Stomach (tissue), 19 donors: ENCODE data around the gene GOLGA6L25. TPM values are rescaled to one million over a fixed set of nuclear protein-coding genes. Genes with fewer than 3 reads are reported as not detected.
"Not testable (repeated sequence)": the region's sequence is repeated elsewhere in the genome, so short reads cannot be mapped to it uniquely, and the experiment has no call there.

ENCODE experiments used
- DNase-seq, 2 donors: peaks; one replicate each; pipeline versions ENCODE4 v3.0.0 to v3.0.0-alpha.2; 2013 to 2019
- H3K27ac ChIP-seq, 5 donors: fragments of 200-600 bp in 4 of 5; sonication (generic) in 4 of 5; one replicate each; pipeline ENCODE4 v1.5.1; 2013 to 2019; ENCODE audit warnings: mild to moderate bottlenecking in 1 of 5, moderate library complexity in 1 of 5
- H3K27me3 ChIP-seq, 3 donors: fragments of 200-600 bp; sonication (generic); one replicate each; pipeline ENCODE4 v1.5.1; 2017 to 2019; ENCODE audit warnings: mixed run types in 1 of 3
- H3K36me3 ChIP-seq, 4 donors: fragments of 200-600 bp; sonication (generic); 1 replicate in 3 of 4; 2 replicates in 1 of 4; pipeline ENCODE4 v1.5.1; 2016 to 2019
- H3K4me1 ChIP-seq, 4 donors: fragments of 200-600 bp; sonication (generic); one replicate each; pipeline ENCODE4 v1.5.1; 2016 to 2019
- H3K4me3 ChIP-seq, 4 donors: fragments of 200-600 bp; sonication (generic) in 3 of 4; one replicate each; pipeline ENCODE4 v1.5.1; 2016 to 2019; ENCODE audit warnings: mild to moderate bottlenecking in 1 of 4
- H3K9me3 ChIP-seq, 4 donors: fragments of 200-600 bp; sonication (generic); one replicate each; pipeline ENCODE4 v1.5.1; 2016 to 2019
- WGBS, 5 donors: extraction: QIAGEN DNeasy Blood & Tissue Kit in 3 of 5; methylation state at CpG; one replicate each; pipeline versions ENCODE4 v1.1.5 to v1.1.7; 2013 to 2018; 5-methylcytosine and 5-hydroxymethylcytosine counted together
- intact Hi-C: fragments of 100-400 bp; cut with DNase I; formaldehyde crosslinking; loops from one replicate; pipeline ENCODE4 v1.15.1; 2023; ENCODE audit warnings: low total_unique reads
- long read RNA-seq, 10 donors: transcript quantifications; one replicate each; lab custom pipeline, GENCODE V29; 2026
- polyA plus RNA-seq, 3 donors: library from polyadenylated mRNA; stranded (reverse); fragments of 200-250 nt; gene quantifications; one replicate each; pipeline ENCODE4 v1.2.3, GENCODE V29; 2013
- total RNA-seq, 5 donors: library from RNA; depleted of rRNA; stranded (reverse); fragments of >200 nt; gene quantifications; one replicate each; pipeline versions ENCODE4 v1.1.0 to v1.2.3, GENCODE V29; 2014 to 2016
- donor health status: healthy with polysubstance abuse.
- donor health status: Bipolar disorder and iron deficiency.
- donor health status: healthy.

Gene GOLGA6L25
- not detected for total RNA-seq
- polyA plus RNA-seq, result not detected
- long read RNA-seq, donor 1, result 0 reads
- long read RNA-seq, donor 2, result 0 reads
- long read RNA-seq, donor 3, result 0 reads
- long read RNA-seq, donor 4, result 0 reads
- long read RNA-seq, donor 5, result 0 reads
- long read RNA-seq, donor 6, result 0 reads
- long read RNA-seq, donor 7, result 0 reads
- long read RNA-seq, donor 8, result 0 reads
- long read RNA-seq, donor 9, result 0 reads
- long read RNA-seq, donor 10, result 0 reads

GRCh38 chr15:28553268-28553667, at the start of gene GOLGA6L25:
GOLGA6L25 (plus strand) TSS chr15:28553568; CDS start chr15:28553629, 61 bp downstream.
- WGBS, 5 donors, result no CpG with 5 or more reads among the region's 7 CpGs
- H3K9me3 ChIP-seq, H3K4me1 ChIP-seq, H3K36me3 ChIP-seq, intact Hi-C loops, H3K27ac ChIP-seq, H3K27me3 ChIP-seq, H3K4me3 ChIP-seq, DNase-seq: not testable (repeated sequence)

GRCh38 chr15:28508217-28508889, 45.0 kb upstream of the GOLGA6L25 start:
- H3K9me3 ChIP-seq, H3K4me3 ChIP-seq, H3K36me3 ChIP-seq, intact Hi-C loops, H3K27me3 ChIP-seq, H3K4me1 ChIP-seq, DNase-seq, H3K27ac ChIP-seq: not testable (repeated sequence)
- WGBS, 5 donors, result 2 to 7% (median 3%) methylated on average over 14 to 15 of the region's 63 CpGs; no CpG with 5 or more reads in 2 of the 5 donors

DNA sequence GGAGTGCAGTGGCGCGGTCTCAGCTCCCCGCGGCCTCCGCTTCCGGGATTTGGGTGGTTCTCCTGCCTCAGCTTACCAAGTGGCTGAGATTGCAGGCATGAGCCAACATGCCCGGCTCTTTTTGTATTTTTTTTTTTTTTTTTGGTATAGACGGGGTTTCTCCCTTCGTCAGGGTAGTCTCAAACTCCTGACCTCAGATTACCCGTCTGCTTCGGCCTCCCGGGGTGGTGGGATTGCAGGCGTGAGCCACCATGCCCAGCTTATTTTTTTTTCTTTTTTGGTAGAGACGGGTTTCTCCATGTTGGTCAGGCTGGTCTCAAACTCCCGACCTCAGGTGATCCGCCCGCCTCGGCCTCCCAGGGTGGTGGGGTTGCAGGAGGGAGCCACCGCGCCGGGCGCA, 39.2 kb upstream of the GOLGA6L25 start:
- intact Hi-C loops, H3K27me3 ChIP-seq, H3K27ac ChIP-seq, H3K4me1 ChIP-seq, H3K4me3 ChIP-seq, H3K36me3 ChIP-seq, DNase-seq, H3K9me3 ChIP-seq: not testable (repeated sequence)
- WGBS, 5 donors, result 83 to 92% (median 89%) methylated on average over 2 to 7 of the region's 22 CpGs

GRCh38 chr15:28515208-28515607, 38.2 kb upstream of the GOLGA6L25 start:
- H3K27me3 ChIP-seq, H3K9me3 ChIP-seq, DNase-seq, intact Hi-C loops, H3K36me3 ChIP-seq, H3K4me3 ChIP-seq, H3K4me1 ChIP-seq, H3K27ac ChIP-seq: not testable (repeated sequence)
- WGBS, 5 donors, result 81 to 100% (median 84%) methylated on average over 1 to 2 of the region's 11 CpGs; no CpG with 5 or more reads in 2 of the 5 donors

GRCh38 chr15:28532954-28533353, 20.4 kb upstream of the GOLGA6L25 start, which contains the start of gene GOLGA8G:
GOLGA8G (minus strand) TSS chr15:28532971; CDS start chr15:28532909, 62 bp downstream.
- H3K27me3 ChIP-seq, H3K4me1 ChIP-seq, H3K4me3 ChIP-seq, H3K9me3 ChIP-seq, H3K27ac ChIP-seq, H3K36me3 ChIP-seq, intact Hi-C loops: not testable (repeated sequence)
- WGBS, 5 donors, result 60 to 77% (median 74%) methylated on average over 3 to 4 of the region's 6 CpGs
- DNase-seq, result peak in 1 of 2 donors; percentile 0

DNA sequence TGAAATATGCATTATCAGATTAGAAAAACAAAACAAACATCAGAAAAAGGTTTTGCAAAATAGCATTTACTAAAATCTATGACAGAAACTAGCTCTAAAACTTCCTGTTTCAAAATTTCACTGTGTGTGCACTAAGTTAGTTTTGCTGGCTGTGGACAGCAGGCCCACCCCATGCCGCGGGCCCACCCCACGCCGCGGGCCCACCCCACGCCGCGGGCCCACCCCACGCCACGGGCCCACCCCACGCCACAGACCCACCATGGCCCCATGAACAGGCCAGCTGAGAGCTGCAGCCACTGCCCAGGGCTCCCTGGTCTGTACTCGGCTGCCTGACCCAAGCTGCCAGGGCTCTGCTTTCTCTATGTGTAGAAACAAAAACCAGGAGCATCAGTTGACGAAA, 20.0 kb downstream of the GOLGA6L25 start:
- H3K4me3 ChIP-seq, DNase-seq, H3K4me1 ChIP-seq, H3K9me3 ChIP-seq, intact Hi-C loops, H3K27ac ChIP-seq, H3K36me3 ChIP-seq, H3K27me3 ChIP-seq: not testable (repeated sequence)
- 78 to 88% (median 82%) methylated on average over 8 to 12 of the region's 13 CpGs; no CpG with 5 or more reads in 1 of the 5 donors for WGBS, 5 donors

DNA sequence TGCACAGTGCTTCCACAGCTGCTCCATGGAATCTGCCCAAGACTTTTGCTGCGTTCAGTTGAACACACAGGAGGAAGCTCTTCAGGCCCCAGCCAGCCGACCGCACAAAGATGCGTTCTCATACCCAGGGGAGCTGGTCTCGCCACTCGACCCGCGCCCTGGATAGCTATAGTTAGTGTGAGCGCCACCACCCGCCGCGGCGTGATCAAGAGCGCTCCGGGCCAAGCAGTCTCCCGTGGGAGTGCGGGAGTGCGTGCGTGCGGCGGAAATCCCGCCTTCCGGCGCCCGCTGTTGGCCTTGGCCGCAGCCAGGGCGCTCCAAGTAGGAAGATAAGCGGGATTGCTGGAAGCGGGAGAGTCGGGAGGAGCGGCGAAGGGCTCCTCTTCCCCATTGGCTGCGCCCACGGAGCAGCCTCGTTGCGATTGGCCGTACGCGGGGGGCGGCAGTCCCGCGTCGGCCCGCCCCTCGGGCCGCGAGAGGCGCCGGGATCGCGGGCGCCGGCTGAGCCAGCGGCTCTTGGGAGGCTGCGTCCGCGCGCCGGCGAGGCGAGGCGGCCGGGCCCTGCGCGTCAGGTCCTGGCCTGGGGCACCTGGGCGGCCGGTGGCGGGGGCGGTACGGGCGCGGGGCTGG, 35.7 kb downstream of the GOLGA6L25 start:
- Histone ChIP-seq H3K4me3 (peak overlapping the region in 3 of 4 donors; percentile 32 to 45 (median 37)), H3K27ac (peak overlapping the region in 1 of 5 donors; percentile 53)
- H3K27me3 ChIP-seq, DNase-seq, H3K9me3 ChIP-seq, H3K4me1 ChIP-seq, intact Hi-C loops, H3K36me3 ChIP-seq: not testable (repeated sequence)
- 0% methylated on average over 1 of the region's 72 CpGs; no CpG with 5 or more reads in 3 of the 5 donors for WGBS, 5 donors

DNA sequence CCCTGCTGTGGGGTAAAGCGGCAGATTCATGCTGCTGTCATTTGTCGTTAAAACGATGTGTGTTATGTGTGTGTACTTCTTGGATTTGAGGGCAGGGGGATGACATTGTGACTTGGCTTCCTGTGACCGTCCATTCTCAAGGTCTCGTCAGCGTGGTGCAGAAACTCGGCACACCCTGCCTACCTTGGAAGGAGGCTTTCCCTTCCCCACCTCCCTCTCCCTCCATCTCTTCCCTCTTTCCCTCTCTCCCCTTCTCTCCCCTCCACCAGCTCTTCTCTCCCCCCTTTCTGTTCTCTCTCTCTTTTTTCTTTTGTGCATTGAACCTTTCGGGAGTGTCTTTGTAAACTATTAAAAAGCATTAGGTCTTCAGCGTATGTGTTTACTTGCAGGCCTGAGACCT, 36.4 kb downstream of the GOLGA6L25 start:
- intact Hi-C loops, DNase-seq, H3K9me3 ChIP-seq, H3K36me3 ChIP-seq, H3K27me3 ChIP-seq, H3K4me1 ChIP-seq: not testable (repeated sequence)
- WGBS, 5 donors, result 0 to 3% (median 1%) methylated on average over 7 to 9 of the region's 9 CpGs
- peak overlapping the region in 1 of 5 donors; percentile 46 for H3K27ac ChIP-seq
- H3K4me3 ChIP-seq, result peak overlapping the region; percentile 35 to 48 (median 42)

DNA sequence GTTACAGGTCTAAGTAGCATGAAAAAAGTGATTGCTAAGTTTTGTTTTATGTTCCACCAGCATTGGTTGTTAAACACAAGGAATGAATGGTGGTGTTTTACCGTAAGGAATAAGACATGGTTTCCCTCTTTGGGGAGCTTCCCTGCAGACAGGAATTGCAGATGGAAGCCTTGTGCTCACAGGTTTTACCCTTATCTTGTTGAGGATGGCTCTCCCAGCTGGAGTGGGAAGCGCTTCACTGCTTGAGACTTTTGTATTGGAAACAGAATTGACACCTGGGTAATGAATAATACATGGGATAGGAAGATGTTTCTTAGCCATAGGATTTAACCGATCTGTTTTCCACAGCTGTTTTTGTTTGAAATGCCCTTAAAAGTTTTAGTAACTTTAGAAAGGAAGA, 39.0 kb downstream of the GOLGA6L25 start:
- intact Hi-C loops, DNase-seq, H3K4me1 ChIP-seq, H3K36me3 ChIP-seq, H3K4me3 ChIP-seq, H3K9me3 ChIP-seq, H3K27me3 ChIP-seq, H3K27ac ChIP-seq: not testable (repeated sequence)
- no CpG with 5 or more reads among the region's 3 CpGs for WGBS, 5 donors

GRCh38 chr15:28593424-28594129, 40.2 kb downstream of the GOLGA6L25 start:
- H3K36me3 ChIP-seq, H3K4me1 ChIP-seq, intact Hi-C loops, H3K27me3 ChIP-seq, H3K27ac ChIP-seq, H3K4me3 ChIP-seq, H3K9me3 ChIP-seq, DNase-seq: not testable (repeated sequence)
- WGBS, 5 donors, result 84 to 100% (median 100%) methylated on average over 1 to 2 of the region's 5 CpGs

DNA sequence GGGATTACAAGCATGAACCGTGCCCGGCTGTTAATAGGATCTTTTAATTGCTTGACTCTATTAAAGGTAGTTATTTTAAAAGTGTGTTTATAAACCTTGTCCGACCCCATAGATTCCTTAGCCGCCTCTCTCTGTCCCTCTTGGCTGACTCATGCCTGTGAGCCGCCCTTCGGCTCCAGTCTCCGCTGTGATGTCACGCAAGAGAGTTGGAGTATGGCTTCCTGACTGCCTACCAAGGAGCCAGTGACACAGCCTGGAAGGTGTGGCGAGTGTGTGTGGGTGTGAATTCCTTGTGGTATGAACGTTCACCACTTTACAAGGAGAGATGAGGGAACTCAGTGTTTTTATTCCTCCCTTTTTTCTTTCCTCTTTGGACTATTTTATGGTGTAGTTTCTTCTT, 44.1 kb downstream of the GOLGA6L25 start:
- H3K27me3 ChIP-seq, H3K9me3 ChIP-seq, intact Hi-C loops, H3K27ac ChIP-seq, H3K4me1 ChIP-seq, H3K4me3 ChIP-seq, H3K36me3 ChIP-seq, DNase-seq: not testable (repeated sequence)
- no CpG with 5 or more reads among the region's 10 CpGs for WGBS, 5 donors
